Neutrophil (primary cell): Measurements from ENCODE around the gene IL4R.
"Not testable (repeated sequence)": the region's sequence is repeated elsewhere in the genome, so short reads cannot be mapped to it uniquely, and the experiment has no call there.

Experiments used
- H3K27ac ChIP-seq: fragments of 200-600 bp; sonication (generic); 2 replicates; pipeline ENCODE4 v1.5.1; 2016; ENCODE audit warnings: mild to moderate bottlenecking, moderate library complexity
- H3K27me3 ChIP-seq: fragments of 200-600 bp; sonication (generic); 2 replicates; pipeline ENCODE4 v1.6.0; 2016; ENCODE audit warnings: mild to moderate bottlenecking
- H3K36me3 ChIP-seq: fragments of 200-600 bp; sonication (generic); 2 replicates; pipeline ENCODE4 v1.5.1; 2017
- H3K4me1 ChIP-seq, 2 experiments: fragments of 200-600 bp in 1 of 2; sonication (generic) in 1 of 2; 1 replicate in 1 of 2; 2 replicates in 1 of 2; pipeline versions ENCODE4 v1.5.1 to v1.6.1; 2013 to 2016; ENCODE audit warnings: low read depth in 1 of 2, low read length in 1 of 2, mild to moderate bottlenecking in 1 of 2, moderate library complexity in 1 of 2; ENCODE audit not compliant: control insufficient read depth in 1 of 2, insufficient read depth in 1 of 2
- H3K4me3 ChIP-seq, 2 experiments: fragments of 200-600 bp in 1 of 2; sonication (generic) in 1 of 2; 1 replicate in 1 of 2; 2 replicates in 1 of 2; pipeline ENCODE4 v1.5.1; 2013 to 2016; ENCODE audit warnings: low read depth in 1 of 2, low read length in 1 of 2, mild to moderate bottlenecking in 1 of 2, moderate library complexity in 1 of 2
- H3K9me3 ChIP-seq: fragments of 200-600 bp; sonication (generic); 2 replicates; pipeline ENCODE4 v1.5.1; 2016
- TF ChIP-seq, protein P1 (sequence below): fragments of 200-600 bp; sonication (generic); IDR thresholded peaks from 2 replicates; pipeline ENCODE4 v1.5.1; 2016; ENCODE audit warnings: antibody characterized with exemption

The IL4R gene

GRCh38 chr16:27269300-27270150, 44.2 kb upstream of the IL4R start:
- Histone ChIP-seq H3K9me3 (no peaks in the 10 kb centered on the region), H3K4me1 (peaks cover 30 to 31% of the 10 kb centered on the region in 2 experiments), H3K36me3 (no peaks in the 10 kb centered on the region), H3K4me3 (peak overlapping the region; percentile 80 to 92), H3K27me3 (no peaks in the 10 kb centered on the region), H3K27ac (peak overlapping the region; percentile 80)
- TF ChIP-seq, protein P1, sequence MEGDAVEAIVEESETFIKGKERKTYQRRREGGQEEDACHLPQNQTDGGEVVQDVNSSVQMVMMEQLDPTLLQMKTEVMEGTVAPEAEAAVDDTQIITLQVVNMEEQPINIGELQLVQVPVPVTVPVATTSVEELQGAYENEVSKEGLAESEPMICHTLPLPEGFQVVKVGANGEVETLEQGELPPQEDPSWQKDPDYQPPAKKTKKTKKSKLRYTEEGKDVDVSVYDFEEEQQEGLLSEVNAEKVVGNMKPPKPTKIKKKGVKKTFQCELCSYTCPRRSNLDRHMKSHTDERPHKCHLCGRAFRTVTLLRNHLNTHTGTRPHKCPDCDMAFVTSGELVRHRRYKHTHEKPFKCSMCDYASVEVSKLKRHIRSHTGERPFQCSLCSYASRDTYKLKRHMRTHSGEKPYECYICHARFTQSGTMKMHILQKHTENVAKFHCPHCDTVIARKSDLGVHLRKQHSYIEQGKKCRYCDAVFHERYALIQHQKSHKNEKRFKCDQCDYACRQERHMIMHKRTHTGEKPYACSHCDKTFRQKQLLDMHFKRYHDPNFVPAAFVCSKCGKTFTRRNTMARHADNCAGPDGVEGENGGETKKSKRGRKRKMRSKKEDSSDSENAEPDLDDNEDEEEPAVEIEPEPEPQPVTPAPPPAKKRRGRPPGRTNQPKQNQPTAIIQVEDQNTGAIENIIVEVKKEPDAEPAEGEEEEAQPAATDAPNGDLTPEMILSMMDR, result no peak

- Histone ChIP-seq H3K4me1 (peaks cover 35 to 36% of the 10 kb centered on the region in 2 experiments), H3K27me3 (no peaks in the 10 kb centered on the region), H3K27ac (peak overlapping the region; percentile 69), H3K9me3 (no peaks in the 10 kb centered on the region), H3K4me3 (no peak overlapping the region), H3K36me3 (no peaks in the 10 kb centered on the region)
- TF ChIP-seq, protein P1, result no peak
These were observed 43.4 kb upstream of the IL4R start for GRCh38 chr16:27270349-27270748.

- no peaks in the 10 kb centered on the region for H3K9me3 ChIP-seq
These were observed 41.7 kb upstream of the IL4R start for GRCh38 chr16:27272076-27272475.

DNA sequence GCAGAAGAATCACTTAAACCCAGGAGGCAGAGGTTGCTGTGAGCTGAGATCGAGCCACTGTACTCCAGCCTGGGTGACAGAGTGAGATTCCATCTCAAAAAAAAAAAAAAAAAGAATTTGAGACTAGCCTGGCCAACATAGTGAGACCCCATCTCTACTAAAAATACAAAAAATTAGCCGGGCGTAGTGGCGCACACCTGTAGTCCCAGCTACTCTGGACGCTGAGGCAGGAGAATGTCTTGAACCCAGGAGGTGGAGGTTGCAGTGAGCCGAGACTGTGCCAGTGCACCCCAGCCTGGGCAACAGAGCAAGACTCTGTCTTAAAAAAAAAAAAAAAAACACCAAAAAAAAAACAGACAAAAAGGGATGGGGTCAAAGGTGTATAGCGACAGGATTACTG, 41.1 kb upstream of the IL4R start:
- not testable (repeated sequence) for H3K9me3 ChIP-seq, H3K4me3 ChIP-seq, H3K27ac ChIP-seq, H3K36me3 ChIP-seq, H3K27me3 ChIP-seq
- peaks cover 41 to 42% of the 10 kb centered on the region in 2 experiments for H3K4me1 ChIP-seq

More at GRCh38 chr16:27272076-27272475, 41.7 kb upstream of the IL4R start:
- no peak overlapping the region for H3K4me3 ChIP-seq
- H3K27ac ChIP-seq, result peak overlapping the region; percentile 69
- TF ChIP-seq, protein P1, result no peak
- H3K36me3 ChIP-seq, result no peaks in the 10 kb centered on the region
- peaks cover 41 to 44% of the 10 kb centered on the region in 2 experiments for H3K4me1 ChIP-seq
- no peaks in the 10 kb centered on the region for H3K27me3 ChIP-seq

DNA sequence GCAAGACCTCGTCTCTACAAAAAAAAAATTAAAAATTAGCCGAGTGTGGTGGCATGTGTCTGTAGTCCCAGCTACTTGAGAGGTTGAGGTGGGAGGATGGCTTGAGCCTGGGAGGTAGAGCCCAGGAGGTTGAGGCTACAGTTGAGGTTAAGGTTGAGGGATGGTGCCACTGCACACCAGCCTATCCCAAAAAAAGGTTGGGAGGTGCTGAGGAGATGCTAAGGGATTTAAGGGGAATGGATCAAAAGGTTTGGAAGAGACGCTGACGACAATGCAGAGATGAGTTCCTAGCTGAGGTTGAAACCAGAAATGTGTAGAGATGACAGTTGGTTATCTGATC, 40.5 kb upstream of the IL4R start:
- H3K27ac ChIP-seq, result no peak overlapping the region
- no peaks in the 10 kb centered on the region for H3K36me3 ChIP-seq
- no peaks in the 10 kb centered on the region for H3K9me3 ChIP-seq
- TF ChIP-seq, protein P1, result no peak
- H3K27me3 ChIP-seq, result no peaks in the 10 kb centered on the region
- H3K4me1 ChIP-seq, result peaks cover 35 to 37% of the 10 kb centered on the region in 2 experiments
- H3K4me3 ChIP-seq, result no peak overlapping the region

DNA sequence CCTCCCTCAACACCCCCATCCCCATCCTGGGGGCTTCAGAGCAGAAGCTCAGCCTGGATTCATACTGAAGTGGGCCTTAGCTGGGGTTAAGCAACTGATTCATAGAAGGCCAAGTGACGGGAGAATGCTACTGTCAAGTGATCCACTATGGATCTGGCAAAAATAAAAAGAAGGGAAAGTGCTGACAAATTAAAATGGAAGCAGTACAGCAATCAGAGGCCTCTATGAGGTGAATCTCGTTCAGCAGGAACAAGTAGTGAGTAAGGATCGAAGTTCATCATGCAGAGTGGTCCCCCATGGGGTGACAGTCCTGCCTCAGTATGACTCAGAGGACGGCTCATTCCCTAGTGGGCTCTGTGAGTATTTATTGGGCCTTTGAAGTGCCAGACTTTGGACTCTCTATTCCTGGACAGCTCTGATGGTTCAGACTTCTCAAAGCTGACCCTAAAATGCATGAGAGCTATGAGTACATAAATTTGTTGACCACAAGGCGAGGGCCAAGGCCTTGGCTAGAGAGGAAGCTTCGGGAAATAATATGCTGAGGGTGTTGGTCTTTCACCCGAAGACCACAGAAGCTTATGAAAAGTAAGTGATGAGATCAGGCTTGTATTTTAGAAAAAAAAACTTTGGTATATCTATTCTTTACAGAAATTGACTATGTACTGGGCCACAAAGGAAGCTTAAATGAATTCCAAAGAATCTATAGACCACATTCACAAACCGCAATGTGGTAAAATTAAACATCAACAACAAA, 39.9 kb upstream of the IL4R start:
- TF ChIP-seq, protein P1, result no peak
- peaks cover 32 to 35% of the 10 kb centered on the region in 2 experiments for H3K4me1 ChIP-seq
- H3K4me3 ChIP-seq, result no peak overlapping the region
- no peaks in the 10 kb centered on the region for H3K9me3 ChIP-seq
- H3K36me3 ChIP-seq, result no peaks in the 10 kb centered on the region
- no peak overlapping the region for H3K27ac ChIP-seq
- no peaks in the 10 kb centered on the region for H3K27me3 ChIP-seq

DNA sequence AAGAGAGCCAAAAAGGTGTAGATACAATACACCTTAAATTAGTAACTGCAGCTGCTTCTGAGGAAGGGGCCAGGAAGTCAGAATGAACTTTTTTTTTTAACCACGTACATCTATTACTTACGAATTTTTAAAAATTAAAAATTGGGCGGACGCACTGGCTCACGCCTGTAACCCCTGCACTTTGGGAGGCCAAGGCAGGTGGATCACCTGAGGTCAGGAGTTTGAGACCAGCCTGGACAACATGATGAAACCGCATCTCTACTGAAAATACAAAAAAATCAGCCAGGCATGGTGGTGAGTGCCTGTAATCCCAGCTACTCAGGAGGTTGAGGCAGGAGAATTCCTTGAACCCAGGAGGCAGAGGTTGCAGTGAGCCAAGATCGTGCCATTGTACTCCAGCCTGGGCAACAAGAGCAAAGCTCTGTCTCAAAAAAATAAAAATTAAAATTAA, 39.3 kb upstream of the IL4R start:
- H3K27me3 ChIP-seq, H3K36me3 ChIP-seq, H3K27ac ChIP-seq, H3K4me3 ChIP-seq, H3K9me3 ChIP-seq: not testable (repeated sequence)
- H3K4me1 ChIP-seq, result peaks cover 26 to 29% of the 10 kb centered on the region in 2 experiments
